ENCODE data around the gene PRR12. TPM values are rescaled to one million over a fixed set of nuclear protein-coding genes. Genes with fewer than 3 reads are reported as not detected.

PRR12 gene
- total and polyA plus RNA-seq, 9 of the 15 experiments (the other 6 are each of a cell fraction or from before 2014, with no cell fraction given), result 0.01 to 21.1 (median 0.98) TPM

DNA sequence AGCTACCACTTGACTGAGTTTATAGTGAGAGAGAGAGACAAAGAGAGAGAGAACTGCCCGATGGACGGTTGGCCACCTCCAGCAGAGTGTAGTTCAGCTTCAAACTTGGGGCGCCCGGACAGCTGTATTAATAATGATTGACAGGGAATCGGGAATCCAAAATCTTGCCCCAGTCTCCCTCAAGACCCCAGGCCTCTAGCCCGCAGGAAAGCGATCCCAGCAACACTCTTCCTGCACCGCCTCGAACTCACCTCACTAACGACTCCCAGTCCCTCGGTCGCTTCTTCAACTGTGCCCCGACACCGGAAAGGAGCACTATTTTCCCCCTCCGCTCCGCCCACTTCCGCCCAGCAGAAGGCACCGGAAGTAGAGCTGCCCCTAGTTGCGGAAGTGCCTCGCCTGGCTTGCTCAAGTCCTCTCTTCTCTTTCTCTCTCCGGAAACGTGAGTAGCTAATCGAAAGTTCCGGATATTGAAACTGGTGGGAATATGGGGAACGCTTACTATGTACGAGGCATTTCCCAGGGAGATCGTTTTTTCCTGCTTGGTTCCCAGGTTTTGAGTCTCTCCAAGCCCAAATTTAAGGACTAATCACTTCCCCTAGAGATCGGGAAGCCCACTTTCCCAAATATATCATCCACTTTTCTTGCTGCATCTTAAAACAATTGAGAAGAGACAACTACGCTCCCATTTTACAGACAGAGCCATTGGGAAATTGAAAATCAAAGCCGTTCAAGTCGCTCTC is 10.5 kb upstream of the PRR12 start, which contains the start of gene NOSIP (continued):
- TF ChIP-seq, protein P1, sequence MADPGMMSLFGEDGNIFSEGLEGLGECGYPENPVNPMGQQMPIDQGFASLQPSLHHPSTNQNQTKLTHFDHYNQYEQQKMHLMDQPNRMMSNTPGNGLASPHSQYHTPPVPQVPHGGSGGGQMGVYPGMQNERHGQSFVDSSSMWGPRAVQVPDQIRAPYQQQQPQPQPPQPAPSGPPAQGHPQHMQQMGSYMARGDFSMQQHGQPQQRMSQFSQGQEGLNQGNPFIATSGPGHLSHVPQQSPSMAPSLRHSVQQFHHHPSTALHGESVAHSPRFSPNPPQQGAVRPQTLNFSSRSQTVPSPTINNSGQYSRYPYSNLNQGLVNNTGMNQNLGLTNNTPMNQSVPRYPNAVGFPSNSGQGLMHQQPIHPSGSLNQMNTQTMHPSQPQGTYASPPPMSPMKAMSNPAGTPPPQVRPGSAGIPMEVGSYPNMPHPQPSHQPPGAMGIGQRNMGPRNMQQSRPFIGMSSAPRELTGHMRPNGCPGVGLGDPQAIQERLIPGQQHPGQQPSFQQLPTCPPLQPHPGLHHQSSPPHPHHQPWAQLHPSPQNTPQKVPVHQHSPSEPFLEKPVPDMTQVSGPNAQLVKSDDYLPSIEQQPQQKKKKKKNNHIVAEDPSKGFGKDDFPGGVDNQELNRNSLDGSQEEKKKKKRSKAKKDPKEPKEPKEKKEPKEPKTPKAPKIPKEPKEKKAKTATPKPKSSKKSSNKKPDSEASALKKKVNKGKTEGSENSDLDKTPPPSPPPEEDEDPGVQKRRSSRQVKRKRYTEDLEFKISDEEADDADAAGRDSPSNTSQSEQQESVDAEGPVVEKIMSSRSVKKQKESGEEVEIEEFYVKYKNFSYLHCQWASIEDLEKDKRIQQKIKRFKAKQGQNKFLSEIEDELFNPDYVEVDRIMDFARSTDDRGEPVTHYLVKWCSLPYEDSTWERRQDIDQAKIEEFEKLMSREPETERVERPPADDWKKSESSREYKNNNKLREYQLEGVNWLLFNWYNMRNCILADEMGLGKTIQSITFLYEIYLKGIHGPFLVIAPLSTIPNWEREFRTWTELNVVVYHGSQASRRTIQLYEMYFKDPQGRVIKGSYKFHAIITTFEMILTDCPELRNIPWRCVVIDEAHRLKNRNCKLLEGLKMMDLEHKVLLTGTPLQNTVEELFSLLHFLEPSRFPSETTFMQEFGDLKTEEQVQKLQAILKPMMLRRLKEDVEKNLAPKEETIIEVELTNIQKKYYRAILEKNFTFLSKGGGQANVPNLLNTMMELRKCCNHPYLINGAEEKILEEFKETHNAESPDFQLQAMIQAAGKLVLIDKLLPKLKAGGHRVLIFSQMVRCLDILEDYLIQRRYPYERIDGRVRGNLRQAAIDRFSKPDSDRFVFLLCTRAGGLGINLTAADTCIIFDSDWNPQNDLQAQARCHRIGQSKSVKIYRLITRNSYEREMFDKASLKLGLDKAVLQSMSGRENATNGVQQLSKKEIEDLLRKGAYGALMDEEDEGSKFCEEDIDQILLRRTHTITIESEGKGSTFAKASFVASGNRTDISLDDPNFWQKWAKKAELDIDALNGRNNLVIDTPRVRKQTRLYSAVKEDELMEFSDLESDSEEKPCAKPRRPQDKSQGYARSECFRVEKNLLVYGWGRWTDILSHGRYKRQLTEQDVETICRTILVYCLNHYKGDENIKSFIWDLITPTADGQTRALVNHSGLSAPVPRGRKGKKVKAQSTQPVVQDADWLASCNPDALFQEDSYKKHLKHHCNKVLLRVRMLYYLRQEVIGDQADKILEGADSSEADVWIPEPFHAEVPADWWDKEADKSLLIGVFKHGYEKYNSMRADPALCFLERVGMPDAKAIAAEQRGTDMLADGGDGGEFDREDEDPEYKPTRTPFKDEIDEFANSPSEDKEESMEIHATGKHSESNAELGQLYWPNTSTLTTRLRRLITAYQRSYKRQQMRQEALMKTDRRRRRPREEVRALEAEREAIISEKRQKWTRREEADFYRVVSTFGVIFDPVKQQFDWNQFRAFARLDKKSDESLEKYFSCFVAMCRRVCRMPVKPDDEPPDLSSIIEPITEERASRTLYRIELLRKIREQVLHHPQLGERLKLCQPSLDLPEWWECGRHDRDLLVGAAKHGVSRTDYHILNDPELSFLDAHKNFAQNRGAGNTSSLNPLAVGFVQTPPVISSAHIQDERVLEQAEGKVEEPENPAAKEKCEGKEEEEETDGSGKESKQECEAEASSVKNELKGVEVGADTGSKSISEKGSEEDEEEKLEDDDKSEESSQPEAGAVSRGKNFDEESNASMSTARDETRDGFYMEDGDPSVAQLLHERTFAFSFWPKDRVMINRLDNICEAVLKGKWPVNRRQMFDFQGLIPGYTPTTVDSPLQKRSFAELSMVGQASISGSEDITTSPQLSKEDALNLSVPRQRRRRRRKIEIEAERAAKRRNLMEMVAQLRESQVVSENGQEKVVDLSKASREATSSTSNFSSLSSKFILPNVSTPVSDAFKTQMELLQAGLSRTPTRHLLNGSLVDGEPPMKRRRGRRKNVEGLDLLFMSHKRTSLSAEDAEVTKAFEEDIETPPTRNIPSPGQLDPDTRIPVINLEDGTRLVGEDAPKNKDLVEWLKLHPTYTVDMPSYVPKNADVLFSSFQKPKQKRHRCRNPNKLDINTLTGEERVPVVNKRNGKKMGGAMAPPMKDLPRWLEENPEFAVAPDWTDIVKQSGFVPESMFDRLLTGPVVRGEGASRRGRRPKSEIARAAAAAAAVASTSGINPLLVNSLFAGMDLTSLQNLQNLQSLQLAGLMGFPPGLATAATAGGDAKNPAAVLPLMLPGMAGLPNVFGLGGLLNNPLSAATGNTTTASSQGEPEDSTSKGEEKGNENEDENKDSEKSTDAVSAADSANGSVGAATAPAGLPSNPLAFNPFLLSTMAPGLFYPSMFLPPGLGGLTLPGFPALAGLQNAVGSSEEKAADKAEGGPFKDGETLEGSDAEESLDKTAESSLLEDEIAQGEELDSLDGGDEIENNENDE (IDR thresholded peaks at IDR 0.05; ENCODE audit: low read depth, low read length), result no peak
- TF ChIP-seq, protein P2, sequence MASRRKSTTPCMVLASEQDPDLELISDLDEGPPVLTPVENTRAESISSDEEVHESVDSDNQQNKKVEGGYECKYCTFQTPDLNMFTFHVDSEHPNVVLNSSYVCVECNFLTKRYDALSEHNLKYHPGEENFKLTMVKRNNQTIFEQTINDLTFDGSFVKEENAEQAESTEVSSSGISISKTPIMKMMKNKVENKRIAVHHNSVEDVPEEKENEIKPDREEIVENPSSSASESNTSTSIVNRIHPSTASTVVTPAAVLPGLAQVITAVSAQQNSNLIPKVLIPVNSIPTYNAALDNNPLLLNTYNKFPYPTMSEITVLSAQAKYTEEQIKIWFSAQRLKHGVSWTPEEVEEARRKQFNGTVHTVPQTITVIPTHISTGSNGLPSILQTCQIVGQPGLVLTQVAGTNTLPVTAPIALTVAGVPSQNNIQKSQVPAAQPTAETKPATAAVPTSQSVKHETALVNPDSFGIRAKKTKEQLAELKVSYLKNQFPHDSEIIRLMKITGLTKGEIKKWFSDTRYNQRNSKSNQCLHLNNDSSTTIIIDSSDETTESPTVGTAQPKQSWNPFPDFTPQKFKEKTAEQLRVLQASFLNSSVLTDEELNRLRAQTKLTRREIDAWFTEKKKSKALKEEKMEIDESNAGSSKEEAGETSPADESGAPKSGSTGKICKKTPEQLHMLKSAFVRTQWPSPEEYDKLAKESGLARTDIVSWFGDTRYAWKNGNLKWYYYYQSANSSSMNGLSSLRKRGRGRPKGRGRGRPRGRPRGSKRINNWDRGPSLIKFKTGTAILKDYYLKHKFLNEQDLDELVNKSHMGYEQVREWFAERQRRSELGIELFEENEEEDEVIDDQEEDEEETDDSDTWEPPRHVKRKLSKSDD (conservative IDR thresholded peaks at IDR 0.05; ENCODE audit: low read length), result no peak; the same call in 1 of the 2 replicates
- TF ChIP-seq SNIP1 (IDR thresholded peaks at IDR 0.05; ENCODE audit: low read depth) (0 out of 2 replicates have a peak, but pooled peaks have one; percentile 32), GTF2F1 (IDR thresholded peaks at IDR 0.05; ENCODE audit: low read depth, low read length) (no peak), ESRRA (IDR thresholded peaks at IDR 0.05; ENCODE audit: borderline replicate concordance, low read depth) (peak; percentile 76; the same call in 1 of the 2 replicates), PRMT5 (CRISPR knock-in tag; IDR thresholded peaks at IDR 0.05) (no peak), MTA2 (IDR thresholded peaks at IDR 0.05; ENCODE audit: low read depth) (no peak)
- TF ChIP-seq, protein P3, sequence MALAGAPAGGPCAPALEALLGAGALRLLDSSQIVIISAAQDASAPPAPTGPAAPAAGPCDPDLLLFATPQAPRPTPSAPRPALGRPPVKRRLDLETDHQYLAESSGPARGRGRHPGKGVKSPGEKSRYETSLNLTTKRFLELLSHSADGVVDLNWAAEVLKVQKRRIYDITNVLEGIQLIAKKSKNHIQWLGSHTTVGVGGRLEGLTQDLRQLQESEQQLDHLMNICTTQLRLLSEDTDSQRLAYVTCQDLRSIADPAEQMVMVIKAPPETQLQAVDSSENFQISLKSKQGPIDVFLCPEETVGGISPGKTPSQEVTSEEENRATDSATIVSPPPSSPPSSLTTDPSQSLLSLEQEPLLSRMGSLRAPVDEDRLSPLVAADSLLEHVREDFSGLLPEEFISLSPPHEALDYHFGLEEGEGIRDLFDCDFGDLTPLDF (CRISPR knock-in tag; IDR thresholded peaks at IDR 0.05), result no peak

All from K562 (cell line).